Keratinocyte (primary cell): ENCODE results near the gene DRGX.

Experiments
- EZH2 ChIP-seq: IDR thresholded peaks from one replicate; pipeline ENCODE4 v1.6.1; 2012; ENCODE audit warnings: inconsistent platforms, mild to moderate bottlenecking, low read length, moderate library complexity
- TF ChIP-seq, protein P1 (sequence below), 3 experiments: IDR thresholded peaks in 1 of 3; conservative IDR thresholded peaks in 1 of 3; optimal IDR thresholded peaks in 1 of 3; 2 replicates in 2 of 3; 3 replicates in 1 of 3; pipeline versions ENCODE3 to v1.5.1; 2011; ENCODE audit warnings: low read length in 3 of 3, mild to moderate bottlenecking in 3 of 3, moderate library complexity in 2 of 3, control low read depth in 1 of 3, inconsistent platforms in 1 of 3; ENCODE audit not compliant: insufficient read depth in 2 of 3; ENCODE audit errors: extremely low read depth in 1 of 3

DNA sequence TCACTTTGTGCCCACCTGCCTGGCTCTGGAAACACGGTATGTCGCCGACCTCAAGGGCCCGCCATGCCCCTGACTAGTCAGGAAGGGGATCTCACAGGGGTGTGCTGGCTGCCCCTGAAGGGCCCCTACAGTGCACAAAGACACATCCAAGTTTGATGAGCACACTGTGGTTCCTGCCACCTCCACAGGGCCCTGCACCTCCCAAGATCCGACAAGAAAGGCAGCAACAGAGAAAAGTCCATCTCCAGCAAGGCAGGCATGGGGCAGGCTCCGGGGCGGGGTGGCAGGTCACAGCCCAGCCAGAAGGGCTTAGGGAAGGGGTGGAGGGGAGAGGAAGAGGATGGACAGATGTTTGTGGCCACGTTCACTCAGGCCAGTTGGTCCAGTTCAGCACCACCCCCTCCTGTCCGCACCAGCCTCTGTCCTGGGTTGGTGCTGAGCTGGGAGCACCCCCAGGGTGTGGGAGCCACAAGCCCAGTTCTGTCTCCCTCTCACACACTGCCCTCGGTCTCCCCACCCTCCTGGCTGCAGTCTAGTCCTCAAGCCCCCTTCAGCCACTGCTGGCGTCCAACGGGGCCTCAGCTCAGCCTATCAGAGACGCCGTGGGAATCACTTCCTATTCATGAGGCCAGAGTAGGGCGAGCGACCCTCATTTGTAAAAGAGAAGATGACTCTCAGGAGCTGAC lies 11.5 kb downstream of the DRGX start:
- TF ChIP-seq, protein P1, sequence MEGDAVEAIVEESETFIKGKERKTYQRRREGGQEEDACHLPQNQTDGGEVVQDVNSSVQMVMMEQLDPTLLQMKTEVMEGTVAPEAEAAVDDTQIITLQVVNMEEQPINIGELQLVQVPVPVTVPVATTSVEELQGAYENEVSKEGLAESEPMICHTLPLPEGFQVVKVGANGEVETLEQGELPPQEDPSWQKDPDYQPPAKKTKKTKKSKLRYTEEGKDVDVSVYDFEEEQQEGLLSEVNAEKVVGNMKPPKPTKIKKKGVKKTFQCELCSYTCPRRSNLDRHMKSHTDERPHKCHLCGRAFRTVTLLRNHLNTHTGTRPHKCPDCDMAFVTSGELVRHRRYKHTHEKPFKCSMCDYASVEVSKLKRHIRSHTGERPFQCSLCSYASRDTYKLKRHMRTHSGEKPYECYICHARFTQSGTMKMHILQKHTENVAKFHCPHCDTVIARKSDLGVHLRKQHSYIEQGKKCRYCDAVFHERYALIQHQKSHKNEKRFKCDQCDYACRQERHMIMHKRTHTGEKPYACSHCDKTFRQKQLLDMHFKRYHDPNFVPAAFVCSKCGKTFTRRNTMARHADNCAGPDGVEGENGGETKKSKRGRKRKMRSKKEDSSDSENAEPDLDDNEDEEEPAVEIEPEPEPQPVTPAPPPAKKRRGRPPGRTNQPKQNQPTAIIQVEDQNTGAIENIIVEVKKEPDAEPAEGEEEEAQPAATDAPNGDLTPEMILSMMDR (optimal IDR thresholded peaks at IDR 0.05 in 1 of 3, IDR thresholded peaks at IDR 0.05 in 1 of 3, conservative IDR thresholded peaks at IDR 0.05 in 1 of 3; ENCODE audit: extremely low read depth in 1 of 3, insufficient read depth in 2 of 3, low read length in 3 of 3): no peak
- no peak for TF ChIP-seq EZH2
